HepG2 (cell line): ENCODE results near the gene CYP19A1. TPM values are rescaled to one million over a fixed set of nuclear protein-coding genes. Genes with fewer than 3 reads are reported as not detected.

Experiments
- ATAC-seq: fragments of 200-7000 bp; cut with Tn5 transposase; 3 replicates; pipeline ENCODE4 v1.9.1; 2020; ENCODE audit warnings: mild to moderate bottlenecking, moderate library complexity
- BruUV-seq: library from RNA; stranded (reverse); fragments of 400-500 nt; replicated peaks from 2 replicates; lab custom pipeline; 2021; lab: Mats Ljungman, UMichigan
- CTCF ChIA-PET: fragments of 300-600 bp; formaldehyde crosslinking; extraction: SDS; loops from one replicate; lab custom pipeline; 2021; ENCODE audit warnings: low total read pairs, inconsistent platforms, low intra/inter-chr PET ratio; lab: Yijun Ruan, JAX
- POLR2A ChIA-PET: fragments of 350-600 bp; sonication (Branson Sonifier 250); formaldehyde crosslinking; loops from one replicate; lab custom pipeline; 2020; ENCODE audit warnings: antibody characterized with exemption, inconsistent platforms; lab: Yijun Ruan, JAX
- DNase-seq: peaks from one replicate; pipeline ENCODE4 v3.0.0-alpha.2; 2015; ENCODE audit warnings: low spot score
- FAIRE-seq: peaks from 3 replicates; lab custom pipeline; 2011; peaks lifted over from hg19 to GRCh38; lab: Jason Lieb, UNC
- H2AFZ ChIP-seq: one replicate; pipeline ENCODE4 v1.6.1; 2011; ENCODE audit warnings: low read length, inconsistent platforms
- H3K27ac ChIP-seq: fragments of 300-600 bp; 3 replicates; pipeline ENCODE4 v1.8.0; 2011; ENCODE audit warnings: mixed run types, mild to moderate bottlenecking, mixed read lengths, low read length, inconsistent platforms; ENCODE audit not compliant: insufficient read depth; ENCODE audit errors: extremely low read length
- H3K27me3 ChIP-seq, 2 experiments: fragments of 200-600 bp in 1 of 2; 2 replicates in 1 of 2; 3 replicates in 1 of 2; pipeline versions ENCODE4 v1.6.0 to v1.8.0; 2011; ENCODE audit warnings: low read length in 2 of 2, mild to moderate bottlenecking in 2 of 2, moderate library complexity in 2 of 2, inconsistent platforms in 1 of 2; ENCODE audit not compliant: insufficient read depth in 2 of 2, control insufficient read depth in 1 of 2
- H3K36me3 ChIP-seq, 2 experiments: fragments of 200-600 bp in 1 of 2; replicated peaks in 1 of 2; 2 replicates in 1 of 2; 3 replicates in 1 of 2; pipeline versions ENCODE4 v1.5.1 to v1.8.0; 2011; ENCODE audit warnings: low read length in 2 of 2, inconsistent platforms in 1 of 2; ENCODE audit not compliant: insufficient read depth in 2 of 2, control insufficient read depth in 1 of 2
- H3K4me1 ChIP-seq: 2 replicates; pipeline ENCODE4 v1.5.1; 2012; ENCODE audit warnings: low read length, inconsistent platforms; ENCODE audit not compliant: insufficient read depth
- H3K4me2 ChIP-seq: 2 replicates; pipeline ENCODE4 v1.6.0; 2011; ENCODE audit warnings: low read depth, low read length, inconsistent platforms
- H3K4me3 ChIP-seq, 3 experiments: fragments of 200-600 bp in 1 of 3; sonication (generic), shearing (Covaris generic) in 1 of 3; replicated peaks in 1 of 3; 2 replicates each; pipeline ENCODE4 v1.5.1; 2011 to 2016; ENCODE audit warnings: low read length in 3 of 3, inconsistent platforms in 2 of 3, low read depth in 2 of 3, mild to moderate bottlenecking in 2 of 3, control low read depth in 1 of 3, mixed read lengths in 1 of 3; ENCODE audit not compliant: insufficient read depth in 1 of 3
- H3K79me2 ChIP-seq: one replicate; pipeline ENCODE4 v1.6.1; 2011; ENCODE audit warnings: low read length, inconsistent platforms; ENCODE audit not compliant: insufficient read depth
- H3K9ac ChIP-seq: 2 replicates; pipeline ENCODE4 v1.6.0; 2011; ENCODE audit warnings: mild to moderate bottlenecking, low read depth, low read length, inconsistent platforms; ENCODE audit not compliant: insufficient read depth
- H3K9me3 ChIP-seq: 2 replicates; pipeline ENCODE4 v1.5.1; 2012; ENCODE audit warnings: mild to moderate bottlenecking, low read length
- H4K20me1 ChIP-seq: 2 replicates; pipeline ENCODE4 v1.6.0; 2011; ENCODE audit warnings: inconsistent platforms, mild to moderate bottlenecking, low read length, moderate library complexity; ENCODE audit not compliant: insufficient read depth
- GTF2F1 ChIP-seq: fragments of 150-350 bp; IDR thresholded peaks from 2 replicates; pipeline ENCODE4 v1.6.1; 2014; ENCODE audit warnings: low read length
- HHEX ChIP-seq: IDR thresholded peaks from 2 replicates; pipeline ENCODE4 v1.6.1; 2016; ENCODE audit warnings: control low read depth
- IRF2 ChIP-seq: IDR thresholded peaks from 2 replicates; pipeline ENCODE4 v1.6.1; 2018; ENCODE audit warnings: missing genetic modification reagents, missing compliant biosample characterization
- JUNB ChIP-seq: sonication (generic); formaldehyde crosslinking; IDR thresholded peaks from 2 replicates; pipeline ENCODE4 v1.8.0; 2022; ENCODE audit warnings: missing genetic modification reagents, mild to moderate bottlenecking, borderline replicate concordance
- RFX5 ChIP-seq: IDR thresholded peaks from 2 replicates; pipeline ENCODE4 v1.6.1; 2011; ENCODE audit warnings: low read depth, low read length, improper control_type of control experiment
- SAFB2 ChIP-seq: sonication (generic); formaldehyde crosslinking; IDR thresholded peaks from 2 replicates; pipeline ENCODE4 v1.5.1; 2020; ENCODE audit warnings: missing genetic modification reagents, low read depth, mild to moderate bottlenecking, borderline replicate concordance
- XRCC5 ChIP-seq: fragments of 200-400 bp; formaldehyde crosslinking; optimal IDR thresholded peaks from 2 replicates; pipeline ENCODE3; 2017; ENCODE audit warnings: mild to moderate bottlenecking, low read length
- ZBTB7A ChIP-seq: sonication (generic); formaldehyde crosslinking; IDR thresholded peaks from 2 replicates; pipeline ENCODE4 v1.8.0; 2022; ENCODE audit warnings: mild to moderate bottlenecking, missing genetic modification reagents
- ZNF121 ChIP-seq: sonication (generic); formaldehyde crosslinking; IDR thresholded peaks from 2 replicates; pipeline ENCODE4 v1.5.0; 2020; ENCODE audit warnings: mild to moderate bottlenecking, missing genetic modification reagents
- ZNF460 ChIP-seq: sonication (generic); formaldehyde crosslinking; IDR thresholded peaks from 2 replicates; pipeline ENCODE4 v1.5.1; 2020; ENCODE audit warnings: missing genetic modification reagents, mild to moderate bottlenecking, borderline replicate concordance
- WGBS: methylation state at CpG from one replicate; pipeline ENCODE4 v1.1.6; 2017; ENCODE audit warnings: low lambda C conversion rate; 5-methylcytosine and 5-hydroxymethylcytosine counted together
- in situ Hi-C: cut with HindIII; loops from 2 replicates; pipeline ENCODE4 v1.10.0; 2017; ENCODE audit warnings: low pct_unique_long_range_greater_than_20kb; ENCODE audit not compliant: extremely low pct_ligation_motif_present
- intact Hi-C: fragments of 100-400 bp; cut with micrococcal nuclease; formaldehyde crosslinking; loops from one replicate; pipeline ENCODE4 v1.10.0; 2022; ENCODE audit not compliant: unreplicated experiment
- polyA plus RNA-seq, 8 experiments: library from polyadenylated mRNA; depleted of rRNA in 3 of 8; stranded (reverse) in 7 of 8; unstranded in 1 of 8; fragments of >200 nt; fragmentation: Illumina TruSeq in 4 of 8; extraction: Trizol in 4 of 8; gene quantifications; 2 replicates each; pipeline versions ENCODE4 v1.2.1 to v1.2.3, GENCODE V29; 2011 to 2016; ENCODE audit warnings: low read depth in 4 of 8, missing spikeins in 1 of 8, mixed read lengths in 1 of 8; ENCODE audit not compliant: insufficient read depth in 1 of 8
- total RNA-seq, 5 experiments: library from RNA; depleted of rRNA; stranded (reverse); fragments of >200 nt; fragmentation: Illumina TruSeq; extraction: Trizol; gene quantifications; 2 replicates each; pipeline ENCODE4 v1.2.3, GENCODE V29; 2016; ENCODE audit warnings: low read depth in 1 of 5

Gene CYP19A1
- total and polyA plus RNA-seq, 2 of the 13 experiments (the other 11 are each of a cell fraction or from before 2014, with no cell fraction given), result 10.9 to 23.0 TPM

GRCh38 chr15:51377038-51377786 is 38.8 kb upstream of the CYP19A1 start:
- CTCF ChIA-PET, result no interaction called here
- Histone ChIP-seq H3K4me2 (no peak overlapping the region), H3K36me3 (no peaks in the 10 kb centered on the region), H2AFZ (no peak overlapping the region), H3K4me1 (no peaks in the 10 kb centered on the region), H3K9ac (no peak overlapping the region), H3K27ac (no peak overlapping the region), H3K79me2 (no peaks in the 10 kb centered on the region), H3K27me3 (no peaks in the 10 kb centered on the region), H4K20me1 (no peaks in the 10 kb centered on the region), H3K4me3 (no peak overlapping the region), H3K9me3 (no peaks in the 10 kb centered on the region)
- in situ Hi-C loops (loop anchor here (5.0 kb wide), 1 partner anchor 90 kb away; no protein-coding TSS in a partner anchor), intact Hi-C loops (no loop called here)
- FAIRE-seq, result no peak
- POLR2A ChIA-PET, result no interaction called here
- 70% methylated on average over 15 of the region's 15 CpGs for WGBS
- BruUV-seq, result no TSS peak
- TF ChIP-seq IRF2 (CRISPR knock-in tag) (no peak), ZBTB7A (CRISPR knock-in tag) (no peak), JUNB (CRISPR knock-in tag) (no peak), XRCC5 (no peak), SAFB2 (CRISPR knock-in tag) (no peak), HHEX (no peak), ZNF121 (CRISPR knock-in tag) (no peak), ZNF460 (no peak), GTF2F1 (no peak), RFX5 (no peak)
- no peak for DNase-seq
- no peak for ATAC-seq
